Mesenchymal stem cell (in vitro differentiated cells and primary cell): ENCODE results near the gene DPF1.
A peak's percentile ranks its signal among the peaks of the same experiment; 100 is the strongest.

Source experiments
- DNase-seq: peaks from one replicate; pipeline ENCODE4 v3.0.0-alpha.2; 2013
- H2AFZ ChIP-seq: one replicate; pipeline ENCODE4 v1.6.1; 2013; ENCODE audit warnings: low read depth, mild to moderate bottlenecking, control low read depth, inconsistent platforms, low read length, moderate library complexity
- H2AK5ac ChIP-seq: 2 replicates; pipeline ENCODE4 v1.6.1; 2013; ENCODE audit warnings: low read length, moderate library complexity, mild to moderate bottlenecking, inconsistent platforms; ENCODE audit not compliant: severe bottlenecking
- H2BK120ac ChIP-seq: one replicate; pipeline ENCODE4 v1.6.1; 2013; ENCODE audit warnings: low read depth, mild to moderate bottlenecking, inconsistent platforms, low read length, moderate library complexity
- H2BK12ac ChIP-seq, 2 experiments: one replicate each; pipeline ENCODE4 v1.6.1; 2013; ENCODE audit warnings: inconsistent platforms in 2 of 2, low read length in 2 of 2, mild to moderate bottlenecking in 2 of 2, moderate library complexity in 2 of 2, control low read depth in 1 of 2
- H2BK15ac ChIP-seq: one replicate; pipeline ENCODE4 v1.6.1; 2013; ENCODE audit warnings: mild to moderate bottlenecking, low read depth, inconsistent platforms; ENCODE audit not compliant: poor library complexity, severe bottlenecking
- H2BK5ac ChIP-seq: 2 replicates; pipeline ENCODE4 v1.6.1; 2013; ENCODE audit warnings: low read depth, mild to moderate bottlenecking, low read length, control low read depth, inconsistent platforms; ENCODE audit not compliant: poor library complexity, severe bottlenecking
- H3K14ac ChIP-seq, 2 experiments: one replicate each; pipeline ENCODE4 v1.6.1; 2013; ENCODE audit warnings: inconsistent platforms in 2 of 2, low read length in 2 of 2, control low read depth in 1 of 2, mild to moderate bottlenecking in 1 of 2, moderate library complexity in 1 of 2
- H3K18ac ChIP-seq, 2 experiments: one replicate each; pipeline ENCODE4 v1.6.1; 2013; ENCODE audit warnings: inconsistent platforms in 2 of 2, low read length in 2 of 2, control low read depth in 1 of 2, low read depth in 1 of 2, mild to moderate bottlenecking in 1 of 2
- H3K23ac ChIP-seq, 2 experiments: one replicate each; pipeline ENCODE4 v1.6.1; 2013; ENCODE audit warnings: inconsistent platforms in 2 of 2, low read length in 2 of 2, mild to moderate bottlenecking in 2 of 2, moderate library complexity in 2 of 2, control low read depth in 1 of 2
- H3K27ac ChIP-seq: 2 replicates; pipeline ENCODE4 v1.5.1; 2013; ENCODE audit warnings: mild to moderate bottlenecking, moderate library complexity, low read length, control low read depth, inconsistent platforms; ENCODE audit not compliant: poor library complexity, severe bottlenecking
- H3K27me3 ChIP-seq, 2 experiments: 2 replicates each; pipeline versions ENCODE4 v1.6.1 to v1.7.0; 2013; ENCODE audit warnings: low read length in 2 of 2, mild to moderate bottlenecking in 2 of 2, moderate library complexity in 2 of 2, control low read depth in 1 of 2, inconsistent platforms in 1 of 2; ENCODE audit not compliant: control insufficient read depth in 1 of 2, insufficient read depth in 1 of 2
- H3K36me3 ChIP-seq, 2 experiments: 2 replicates each; pipeline versions ENCODE4 v1.6.1 to v1.7.0; 2013; ENCODE audit warnings: low read length in 2 of 2, control low read depth in 1 of 2, inconsistent platforms in 1 of 2, low read depth in 1 of 2, mild to moderate bottlenecking in 1 of 2; ENCODE audit not compliant: insufficient read depth in 2 of 2, control insufficient read depth in 1 of 2
- H3K4ac ChIP-seq, 2 experiments: one replicate each; pipeline ENCODE4 v1.6.1; 2013; ENCODE audit warnings: inconsistent platforms in 2 of 2, low read length in 2 of 2, mild to moderate bottlenecking in 2 of 2, moderate library complexity in 2 of 2, control low read depth in 1 of 2, low read depth in 1 of 2
- H3K4me1 ChIP-seq: 2 replicates; pipeline ENCODE4 v1.6.1; 2013; ENCODE audit warnings: low read depth, low read length, control low read depth; ENCODE audit not compliant: control insufficient read depth, insufficient read depth
- H3K4me2 ChIP-seq: 2 replicates; pipeline ENCODE4 v1.6.1; 2013; ENCODE audit warnings: low read length, mild to moderate bottlenecking, inconsistent platforms; ENCODE audit not compliant: poor library complexity, severe bottlenecking
- H3K4me3 ChIP-seq, 2 experiments: 2 replicates each; pipeline versions ENCODE4 v1.5.1 to v1.7.0; 2013; ENCODE audit warnings: low read length in 2 of 2, mild to moderate bottlenecking in 2 of 2, control low read depth in 1 of 2, low read depth in 1 of 2; ENCODE audit not compliant: insufficient read depth in 1 of 2
- H3K79me1 ChIP-seq: replicated peaks from 2 replicates; pipeline ENCODE4 v1.6.1; 2013; ENCODE audit warnings: mild to moderate bottlenecking, control low read depth, low read length, inconsistent platforms; ENCODE audit not compliant: poor library complexity, severe bottlenecking
- H3K9ac ChIP-seq: 2 replicates; pipeline ENCODE4 v1.7.0; 2013; ENCODE audit warnings: mild to moderate bottlenecking, low read length, moderate library complexity
- H3K9me3 ChIP-seq: 2 replicates; pipeline ENCODE4 v1.7.0; 2013; ENCODE audit warnings: mild to moderate bottlenecking, low read length; ENCODE audit not compliant: control insufficient read depth
- H4K8ac ChIP-seq: one replicate; pipeline ENCODE4 v1.6.1; 2013; ENCODE audit warnings: inconsistent platforms, mild to moderate bottlenecking, low read length, moderate library complexity
- H4K91ac ChIP-seq: one replicate; pipeline ENCODE4 v1.6.1; 2013; ENCODE audit warnings: mild to moderate bottlenecking, low read length, inconsistent platforms
- WGBS: methylation state at CpG from one replicate; pipeline ENCODE4 v1.1.7; 2013; ENCODE audit warnings: mixed read lengths; 5-methylcytosine and 5-hydroxymethylcytosine counted together

DPF1 gene

DNA sequence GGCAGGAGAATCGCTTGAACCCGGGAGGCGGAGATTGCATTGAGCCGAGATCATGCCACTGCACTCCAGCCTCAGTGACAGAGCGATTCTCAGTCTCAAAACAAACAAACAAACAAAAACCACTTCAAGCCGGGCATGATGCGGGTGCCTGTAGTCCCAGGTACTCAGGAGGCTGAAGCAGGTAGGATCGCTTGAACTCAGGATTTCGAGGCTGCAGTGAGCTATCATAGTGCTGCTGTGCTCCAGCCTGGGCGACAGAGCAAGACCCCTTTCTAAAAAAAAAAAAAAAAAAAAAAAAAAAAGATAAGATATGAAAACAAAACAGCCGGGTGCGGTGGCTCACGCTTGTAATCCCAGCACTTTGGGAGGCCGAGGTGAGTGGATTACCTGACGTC is 19.3 kb upstream of the DPF1 start:
- no peaks in the 10 kb centered on the region for H3K36me3 ChIP-seq

GRCh38 chr19:38239816-38240215 is 15.8 kb upstream of the DPF1 start:
- 90% methylated on average over 8 of the region's 8 CpGs for WGBS
- H3K27ac ChIP-seq, result no peak overlapping the region

More for the DNA sequence above, 19.3 kb upstream of the DPF1 start:
- Histone ChIP-seq H3K14ac (no peak overlapping the region), H2BK5ac (no peak overlapping the region), H3K27me3 (peaks cover 3 to 9% of the 10 kb centered on the region in 2 experiments), H3K23ac (no peak overlapping the region), H3K79me1 (no peaks in the 10 kb centered on the region), H3K9ac (peak overlapping the region; percentile 84), H3K4me2 (no peak overlapping the region), H2AFZ (no peak overlapping the region), H2BK15ac (no peak overlapping the region), H2BK120ac (no peak overlapping the region), H3K4me3 (no peak overlapping the region), H3K9me3 (no peaks in the 10 kb centered on the region), H3K27ac (no peak overlapping the region), H3K18ac (no peak overlapping the region), H3K4ac (no peak overlapping the region), H3K4me1 (peaks cover 4% of the 10 kb centered on the region), H2AK5ac (no peak overlapping the region), H2BK12ac (no peak overlapping the region), H4K8ac (peak overlapping the region; percentile 37), H4K91ac (no peak overlapping the region)
- DNase-seq, result no peak
- WGBS, result 81% methylated on average over 11 of the region's 15 CpGs

GRCh38 chr19:38234615-38235014 is 10.6 kb upstream of the DPF1 start:
- no peak overlapping the region for H3K18ac ChIP-seq
- H3K4me2 ChIP-seq, result no peak overlapping the region
- no peaks in the 10 kb centered on the region for H3K79me1 ChIP-seq
- H2AFZ ChIP-seq, result no peak overlapping the region
- H3K9ac ChIP-seq, result no peak overlapping the region
- H4K8ac ChIP-seq, result no peak overlapping the region
- H3K4me3 ChIP-seq, result no peak overlapping the region
- no peak for DNase-seq
- H3K4ac ChIP-seq, result no peak overlapping the region
- H2BK15ac ChIP-seq, result no peak overlapping the region
- no peak overlapping the region for H4K91ac ChIP-seq
- H2BK120ac ChIP-seq, result no peak overlapping the region
- no peak overlapping the region for H2BK12ac ChIP-seq
- 91% methylated on average over 4 of the region's 4 CpGs for whole genome bisulfite sequencing
- H3K4me1 ChIP-seq, result peaks cover 3% of the 10 kb centered on the region
- H3K14ac ChIP-seq, result no peak overlapping the region
- peaks cover 5 to 32% of the 10 kb centered on the region in 2 experiments for H3K27me3 ChIP-seq
- no peak overlapping the region for H2AK5ac ChIP-seq
- H2BK5ac ChIP-seq, result no peak overlapping the region
- no peaks in the 10 kb centered on the region for H3K9me3 ChIP-seq
- H3K23ac ChIP-seq, result no peak overlapping the region
- no peaks in the 10 kb centered on the region for H3K36me3 ChIP-seq
- no peak overlapping the region for H3K27ac ChIP-seq

More at GRCh38 chr19:38239816-38240215, 15.8 kb upstream of the DPF1 start:
- H2BK5ac ChIP-seq, result no peak overlapping the region
- H3K27me3 ChIP-seq, result peaks cover 2 to 20% of the 10 kb centered on the region in 2 experiments
- H4K91ac ChIP-seq, result no peak overlapping the region
- no peaks in the 10 kb centered on the region for H3K79me1 ChIP-seq
- H4K8ac ChIP-seq, result no peak overlapping the region
- H2AFZ ChIP-seq, result no peak overlapping the region
- H3K4ac ChIP-seq, result no peak overlapping the region
- no peaks in the 10 kb centered on the region for H3K36me3 ChIP-seq
- no peak overlapping the region for H3K4me3 ChIP-seq
- no peak overlapping the region for H3K4me2 ChIP-seq
- no peak overlapping the region for H3K23ac ChIP-seq
- H3K14ac ChIP-seq, result no peak overlapping the region
- H3K9me3 ChIP-seq, result no peaks in the 10 kb centered on the region
- H2AK5ac ChIP-seq, result no peak overlapping the region
- no peak overlapping the region for H3K18ac ChIP-seq
- no peak overlapping the region for H3K9ac ChIP-seq
- H3K4me1 ChIP-seq, result peaks cover 3% of the 10 kb centered on the region
- no peak overlapping the region for H2BK15ac ChIP-seq
- H2BK12ac ChIP-seq, result no peak overlapping the region
- no peak for DNase-seq
- H2BK120ac ChIP-seq, result no peak overlapping the region

DNA sequence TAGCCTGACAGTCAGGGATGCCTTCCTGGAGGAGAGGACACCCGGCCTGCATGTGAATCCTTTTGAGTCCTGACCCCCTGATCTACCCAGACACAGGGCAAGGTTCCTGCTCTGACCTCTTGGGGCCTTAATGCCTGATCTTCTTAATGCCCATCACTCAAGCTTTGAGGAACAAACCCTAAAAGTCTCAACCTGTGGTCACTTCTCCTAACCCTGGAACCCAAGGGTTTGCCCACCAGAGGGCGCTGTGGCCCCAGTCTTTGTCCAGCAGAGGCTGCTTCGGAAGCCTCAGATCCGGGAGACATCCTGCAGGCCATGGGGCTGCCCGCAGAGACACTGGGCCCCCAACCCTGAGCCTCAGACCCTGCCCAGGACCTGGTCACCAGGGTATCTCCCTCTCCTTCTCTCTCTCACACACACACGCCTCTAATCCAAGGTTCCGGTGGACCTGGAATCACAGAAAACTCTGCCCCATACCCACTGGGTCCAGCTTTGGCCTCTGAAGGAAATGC is 9.8 kb upstream of the DPF1 start:
- H3K9ac ChIP-seq, result no peak overlapping the region
- WGBS, result 25% methylated on average over 7 of the region's 7 CpGs

More for the DNA sequence above, 9.8 kb upstream of the DPF1 start:
- no peak overlapping the region for H2BK120ac ChIP-seq
- no peak overlapping the region for H3K4me3 ChIP-seq
- no peaks in the 10 kb centered on the region for H3K79me1 ChIP-seq
- H2BK5ac ChIP-seq, result no peak overlapping the region
- H2AK5ac ChIP-seq, result no peak overlapping the region
- DNase-seq, result peak; percentile 68
- no peak overlapping the region for H3K4me2 ChIP-seq
- H3K9me3 ChIP-seq, result no peaks in the 10 kb centered on the region
- H4K91ac ChIP-seq, result no peak overlapping the region
- H3K14ac ChIP-seq, result no peak overlapping the region
- peaks cover 8 to 35% of the 10 kb centered on the region in 2 experiments for H3K27me3 ChIP-seq
- peak overlapping the region in 1 of 2 experiments; percentile 34 for H2BK12ac ChIP-seq
- peaks cover 9% of the 10 kb centered on the region for H3K4me1 ChIP-seq
- H3K23ac ChIP-seq, result no peak overlapping the region
- peak overlapping the region; percentile 70 for H4K8ac ChIP-seq
- peak overlapping the region; percentile 97 for H2AFZ ChIP-seq
- H3K36me3 ChIP-seq, result no peaks in the 10 kb centered on the region
- H3K4ac ChIP-seq, result peak overlapping the region in 1 of 2 experiments; percentile 21
- H3K27ac ChIP-seq, result no peak overlapping the region
- H3K18ac ChIP-seq, result peak overlapping the region in 1 of 2 experiments; percentile 50
- peak overlapping the region; percentile 21 for H2BK15ac ChIP-seq
